ENCODE results near the gene PIP5K1C.

Gene PIP5K1C

GRCh38 chr19:3694361-3695123 is 5.7 kb downstream of the PIP5K1C start:
- Histone ChIP-seq H3K4me3 (no peak overlapping the region), H3K27ac (no peak overlapping the region)
- TF ChIP-seq CTCF (IDR thresholded peaks at IDR 0.05), result no peak
- DNase-seq (ENCODE audit: low spot score), result no peak

- no peak for TF ChIP-seq CTCF (IDR thresholded peaks at IDR 0.05)
- H3K27ac ChIP-seq, result peak overlapping the region; percentile 20 to 75
- DNase-seq (ENCODE audit: low spot score), result no peak
- no peak overlapping the region for H3K4me3 ChIP-seq
Measured at GRCh38 chr19:3693025-3693925, 7.0 kb downstream of the PIP5K1C start.

- H3K27ac ChIP-seq, result peak overlapping the region; percentile 20 to 75
- no peak for DNase-seq (ENCODE audit: low spot score)
- TF ChIP-seq CTCF (IDR thresholded peaks at IDR 0.05), result no peak
- H3K4me3 ChIP-seq, result no peak overlapping the region
Measured at GRCh38 chr19:3692141-3693024, 7.9 kb downstream of the PIP5K1C start.

- H3K27ac ChIP-seq, result no peak overlapping the region
- no peak for DNase-seq (ENCODE audit: low spot score)
Measured at GRCh38 chr19:3691726-3692125, 8.5 kb downstream of the PIP5K1C start.

GRCh38 chr19:3691372-3691716 is 8.9 kb downstream of the PIP5K1C start:
- no peak for DNase-seq (ENCODE audit: low spot score)
- Histone ChIP-seq H3K4me3 (no peak overlapping the region), H3K27ac (no peak overlapping the region)
- TF ChIP-seq CTCF (IDR thresholded peaks at IDR 0.05), result no peak

More at GRCh38 chr19:3691726-3692125, 8.5 kb downstream of the PIP5K1C start:
- no peak overlapping the region for H3K4me3 ChIP-seq
- TF ChIP-seq CTCF (IDR thresholded peaks at IDR 0.05), result no peak

- no peak for DNase-seq (ENCODE audit: low spot score)
- H3K4me3 ChIP-seq, result no peak overlapping the region
- TF ChIP-seq CTCF (IDR thresholded peaks at IDR 0.05), result no peak
- no peak overlapping the region for H3K27ac ChIP-seq
Measured at GRCh38 chr19:3690551-3691371, 9.5 kb downstream of the PIP5K1C start.
